ENCODE results near the gene TAB2.

- TF ChIP-seq, protein P1, sequence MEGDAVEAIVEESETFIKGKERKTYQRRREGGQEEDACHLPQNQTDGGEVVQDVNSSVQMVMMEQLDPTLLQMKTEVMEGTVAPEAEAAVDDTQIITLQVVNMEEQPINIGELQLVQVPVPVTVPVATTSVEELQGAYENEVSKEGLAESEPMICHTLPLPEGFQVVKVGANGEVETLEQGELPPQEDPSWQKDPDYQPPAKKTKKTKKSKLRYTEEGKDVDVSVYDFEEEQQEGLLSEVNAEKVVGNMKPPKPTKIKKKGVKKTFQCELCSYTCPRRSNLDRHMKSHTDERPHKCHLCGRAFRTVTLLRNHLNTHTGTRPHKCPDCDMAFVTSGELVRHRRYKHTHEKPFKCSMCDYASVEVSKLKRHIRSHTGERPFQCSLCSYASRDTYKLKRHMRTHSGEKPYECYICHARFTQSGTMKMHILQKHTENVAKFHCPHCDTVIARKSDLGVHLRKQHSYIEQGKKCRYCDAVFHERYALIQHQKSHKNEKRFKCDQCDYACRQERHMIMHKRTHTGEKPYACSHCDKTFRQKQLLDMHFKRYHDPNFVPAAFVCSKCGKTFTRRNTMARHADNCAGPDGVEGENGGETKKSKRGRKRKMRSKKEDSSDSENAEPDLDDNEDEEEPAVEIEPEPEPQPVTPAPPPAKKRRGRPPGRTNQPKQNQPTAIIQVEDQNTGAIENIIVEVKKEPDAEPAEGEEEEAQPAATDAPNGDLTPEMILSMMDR (tag by site-specific recombination; IDR thresholded peaks at IDR 0.05), result no peak
- no peak for TF ChIP-seq ZSCAN5A (tag by site-specific recombination; IDR thresholded peaks at IDR 0.05)
- TF ChIP-seq, protein P2, sequence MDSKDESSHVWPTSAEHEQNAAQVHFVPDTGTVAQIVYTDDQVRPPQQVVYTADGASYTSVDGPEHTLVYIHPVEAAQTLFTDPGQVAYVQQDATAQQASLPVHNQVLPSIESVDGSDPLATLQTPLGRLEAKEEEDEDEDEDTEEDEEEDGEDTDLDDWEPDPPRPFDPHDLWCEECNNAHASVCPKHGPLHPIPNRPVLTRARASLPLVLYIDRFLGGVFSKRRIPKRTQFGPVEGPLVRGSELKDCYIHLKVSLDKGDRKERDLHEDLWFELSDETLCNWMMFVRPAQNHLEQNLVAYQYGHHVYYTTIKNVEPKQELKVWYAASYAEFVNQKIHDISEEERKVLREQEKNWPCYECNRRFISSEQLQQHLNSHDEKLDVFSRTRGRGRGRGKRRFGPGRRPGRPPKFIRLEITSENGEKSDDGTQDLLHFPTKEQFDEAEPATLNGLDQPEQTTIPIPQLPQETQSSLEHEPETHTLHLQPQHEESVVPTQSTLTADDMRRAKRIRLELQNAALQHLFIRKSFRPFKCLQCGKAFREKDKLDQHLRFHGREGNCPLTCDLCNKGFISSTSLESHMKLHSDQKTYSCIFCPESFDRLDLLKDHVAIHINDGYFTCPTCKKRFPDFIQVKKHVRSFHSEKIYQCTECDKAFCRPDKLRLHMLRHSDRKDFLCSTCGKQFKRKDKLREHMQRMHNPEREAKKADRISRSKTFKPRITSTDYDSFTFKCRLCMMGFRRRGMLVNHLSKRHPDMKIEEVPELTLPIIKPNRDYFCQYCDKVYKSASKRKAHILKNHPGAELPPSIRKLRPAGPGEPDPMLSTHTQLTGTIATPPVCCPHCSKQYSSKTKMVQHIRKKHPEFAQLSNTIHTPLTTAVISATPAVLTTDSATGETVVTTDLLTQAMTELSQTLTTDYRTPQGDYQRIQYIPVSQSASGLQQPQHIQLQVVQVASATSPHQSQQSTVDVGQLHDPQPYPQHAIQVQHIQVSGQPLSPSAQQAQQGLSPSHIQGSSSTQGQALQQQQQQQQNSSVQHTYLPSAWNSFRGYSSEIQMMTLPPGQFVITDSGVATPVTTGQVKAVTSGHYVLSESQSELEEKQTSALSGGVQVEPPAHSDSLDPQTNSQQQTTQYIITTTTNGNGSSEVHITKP (tag by site-specific recombination; IDR thresholded peaks at IDR 0.05), result no peak
- TF ChIP-seq ZNF529 (tag by site-specific recombination; IDR thresholded peaks at IDR 0.05; ENCODE audit: insufficient replicate concordance), result no peak
- no peak for TF ChIP-seq SP3 (tag by site-specific recombination; IDR thresholded peaks at IDR 0.05)
- TF ChIP-seq SALL2 (tag by site-specific recombination; IDR thresholded peaks at IDR 0.05; ENCODE audit: borderline replicate concordance), result no peak
- TF ChIP-seq KLF1 (tag by site-specific recombination; IDR thresholded peaks at IDR 0.05), result no peak
- no peak for TF ChIP-seq ZBTB6 (tag by site-specific recombination; IDR thresholded peaks at IDR 0.05)
- no peak for TF ChIP-seq ZFP37 (tag by site-specific recombination; IDR thresholded peaks at IDR 0.05)
- TF ChIP-seq ZNF19 (tag by site-specific recombination; IDR thresholded peaks at IDR 0.05; ENCODE audit: low read depth), result no peak
Measured at GRCh38 chr6:149458806-149459205, 141.3 kb downstream of the TAB2 start.
